ENCODE results near the gene B3GAT1.

- no peak for TF ChIP-seq CTCF (IDR thresholded peaks at IDR 0.05; ENCODE audit: low read depth, low read length, poor library complexity, severe bottlenecking)
- no peak for TF ChIP-seq EZH2phosphoT487 (IDR thresholded peaks at IDR 0.05; ENCODE audit: borderline replicate concordance, low read length)
Measured at GRCh38 chr11:134407923-134408322, 4.1 kb downstream of the B3GAT1 start.

Measured in DOHH2 (cell line).